Trophoblast cell (in vitro differentiated cells and primary cell): ENCODE results near the gene FAM167B.
"Not testable (repeated sequence)": the region's sequence is repeated elsewhere in the genome, so short reads cannot be mapped to it uniquely, and the experiment has no call there.

ENCODE experiments used
- DNase-seq, 2 donors: peaks; one replicate each; pipeline ENCODE4 v3.0.0-alpha.2; 2016
- H2AFZ ChIP-seq: 2 replicates; pipeline ENCODE4 v1.6.1; 2013; ENCODE audit warnings: low read length, moderate library complexity, mild to moderate bottlenecking; ENCODE audit not compliant: insufficient read depth, poor library complexity
- H2AK5ac ChIP-seq: 2 replicates; pipeline ENCODE4 v1.6.1; 2013; ENCODE audit warnings: mild to moderate bottlenecking, low read length
- H2BK120ac ChIP-seq: 2 replicates; pipeline ENCODE4 v1.6.1; 2013; ENCODE audit warnings: low read length, mild to moderate bottlenecking, moderate library complexity; ENCODE audit not compliant: insufficient read depth, poor library complexity
- H2BK12ac ChIP-seq: 2 replicates; pipeline ENCODE4 v1.6.1; 2013; ENCODE audit warnings: mild to moderate bottlenecking, low read length, moderate library complexity
- H2BK5ac ChIP-seq: 2 replicates; pipeline ENCODE4 v1.6.1; 2013; ENCODE audit warnings: low read length, low read depth, moderate library complexity, mild to moderate bottlenecking; ENCODE audit not compliant: poor library complexity
- H3K14ac ChIP-seq: 2 replicates; pipeline ENCODE4 v1.6.1; 2013; ENCODE audit warnings: mild to moderate bottlenecking, low read length
- H3K18ac ChIP-seq: 2 replicates; pipeline ENCODE4 v1.6.1; 2013; ENCODE audit warnings: mild to moderate bottlenecking, low read length
- H3K23ac ChIP-seq: 2 replicates; pipeline ENCODE4 v1.6.1; 2013; ENCODE audit warnings: low read length
- H3K27ac ChIP-seq: 2 replicates; pipeline ENCODE4 v1.5.1; 2013; ENCODE audit warnings: low read depth, mild to moderate bottlenecking, inconsistent platforms, low read length, moderate library complexity
- H3K27me3 ChIP-seq: 2 replicates; pipeline ENCODE4 v1.6.1; 2013; ENCODE audit warnings: inconsistent platforms, mild to moderate bottlenecking, low read length, moderate library complexity; ENCODE audit not compliant: insufficient read depth
- H3K36me3 ChIP-seq, 2 experiments: 1 replicate in 1 of 2; 2 replicates in 1 of 2; pipeline ENCODE4 v1.6.1; 2013; ENCODE audit warnings: low read length in 2 of 2, mild to moderate bottlenecking in 2 of 2, moderate library complexity in 1 of 2; ENCODE audit not compliant: insufficient read depth in 2 of 2, control insufficient read depth in 1 of 2
- H3K4ac ChIP-seq: 2 replicates; pipeline ENCODE4 v1.6.1; 2013; ENCODE audit warnings: low read depth, mild to moderate bottlenecking, low read length, moderate library complexity
- H3K4me1 ChIP-seq, 2 experiments: 1 replicate in 1 of 2; 2 replicates in 1 of 2; pipeline ENCODE4 v1.6.1; 2013; ENCODE audit warnings: low read length in 2 of 2, mild to moderate bottlenecking in 2 of 2, moderate library complexity in 1 of 2; ENCODE audit not compliant: insufficient read depth in 2 of 2, control insufficient read depth in 1 of 2
- H3K4me2 ChIP-seq: 2 replicates; pipeline ENCODE4 v1.6.1; 2013; ENCODE audit warnings: inconsistent platforms, mild to moderate bottlenecking, low read length, moderate library complexity
- H3K4me3 ChIP-seq: 2 replicates; pipeline ENCODE4 v1.5.1; 2013; ENCODE audit warnings: mild to moderate bottlenecking, low read depth, low read length, inconsistent platforms
- H3K79me1 ChIP-seq: one replicate; pipeline ENCODE4 v1.6.1; 2013; ENCODE audit warnings: low read length
- H3K79me2 ChIP-seq: 2 replicates; pipeline ENCODE4 v1.6.1; 2013; ENCODE audit warnings: low read length, mild to moderate bottlenecking; ENCODE audit not compliant: control insufficient read depth, insufficient read depth, poor library complexity
- H3K9ac ChIP-seq: 2 replicates; pipeline ENCODE4 v1.6.1; 2013; ENCODE audit warnings: mild to moderate bottlenecking, low read length
- H3K9me3 ChIP-seq: 2 replicates; pipeline ENCODE4 v1.6.1; 2013; ENCODE audit warnings: low read depth, mild to moderate bottlenecking, control low read depth, inconsistent platforms, low read length; ENCODE audit not compliant: insufficient read depth
- H4K12ac ChIP-seq: 2 replicates; pipeline ENCODE4 v1.6.1; 2013; ENCODE audit warnings: low read depth, mild to moderate bottlenecking, low read length, moderate library complexity
- H4K8ac ChIP-seq: 2 replicates; pipeline ENCODE4 v1.6.1; 2013; ENCODE audit warnings: low read depth, mild to moderate bottlenecking, low read length, moderate library complexity
- H4K91ac ChIP-seq: one replicate; pipeline ENCODE4 v1.6.1; 2013; ENCODE audit warnings: low read depth, mild to moderate bottlenecking, low read length, moderate library complexity
- WGBS: extraction: QIAGEN DNeasy Blood & Tissue Kit; methylation state at CpG from one replicate; pipeline ENCODE4 v1.1.7; 2013; ENCODE audit warnings: missing lambda C conversion rate; ENCODE audit not compliant: insufficient read length, insufficient coverage; ENCODE audit errors: extremely low coverage; 5-methylcytosine and 5-hydroxymethylcytosine counted together

The FAM167B gene

DNA sequence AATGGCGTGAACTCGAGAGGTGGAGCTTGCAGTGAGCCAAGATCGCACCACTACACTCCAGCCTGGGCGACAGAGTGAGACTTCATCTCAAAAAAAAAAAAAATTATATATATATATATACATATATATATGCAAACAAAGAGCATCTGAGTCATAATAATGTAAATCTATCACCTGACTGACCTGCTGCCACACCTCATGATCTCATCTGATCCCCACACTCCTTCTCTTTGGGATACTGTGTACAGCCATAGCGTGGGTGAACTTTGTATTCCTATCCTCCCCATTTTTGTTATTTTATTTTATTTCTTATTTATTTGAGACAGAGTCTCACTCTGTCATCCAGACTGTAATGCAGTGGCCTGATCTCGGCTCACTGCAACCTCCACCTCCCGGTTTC lies 42.2 kb downstream of the FAM167B start:
- Histone ChIP-seq H3K4me1 (peaks cover 3 to 4% of the 10 kb centered on the region in 2 experiments), H2AFZ (no peak overlapping the region), H3K27me3 (no peaks in the 10 kb centered on the region), H3K9ac (no peak overlapping the region), H4K12ac (no peak overlapping the region), H3K23ac (no peak overlapping the region), H3K27ac (no peak overlapping the region), H3K79me2 (peaks cover 11% of the 10 kb centered on the region), H4K91ac (no peak overlapping the region), H3K18ac (no peak overlapping the region), H2AK5ac (no peak overlapping the region), H3K4me3 (no peak overlapping the region), H3K4me2 (no peak overlapping the region), H3K9me3 (no peaks in the 10 kb centered on the region), H2BK5ac (no peak overlapping the region), H3K14ac (no peak overlapping the region), H3K36me3 (no peaks in the 10 kb centered on the region), H2BK12ac (no peak overlapping the region), H3K79me1 (peaks cover 7% of the 10 kb centered on the region), H4K8ac (no peak overlapping the region), H2BK120ac (no peak overlapping the region), H3K4ac (no peak overlapping the region)
- DNase-seq: no peak
- no CpG with 5 or more reads among the region's 7 CpGs for WGBS

GRCh38 chr1:32291145-32291707 lies 44.2 kb downstream of the FAM167B start:
- Histone ChIP-seq H3K4me2 (peak overlapping the region; percentile 69), H2BK12ac (no peak overlapping the region), H2AK5ac (no peak overlapping the region), H4K12ac (peak overlapping the region; percentile 87), H3K79me2 (peaks cover 11% of the 10 kb centered on the region), H3K27ac (no peak overlapping the region), H3K4ac (no peak overlapping the region), H3K79me1 (peaks cover 7% of the 10 kb centered on the region), H3K4me3 (no peak overlapping the region), H3K36me3 (no peaks in the 10 kb centered on the region), H3K9ac (no peak overlapping the region), H3K23ac (no peak overlapping the region), H2AFZ (peak overlapping the region; percentile 96), H3K4me1 (peaks cover 3 to 4% of the 10 kb centered on the region in 2 experiments), H2BK5ac (no peak overlapping the region), H3K27me3 (no peaks in the 10 kb centered on the region), H2BK120ac (peak overlapping the region; percentile 84), H3K9me3 (no peaks in the 10 kb centered on the region), H4K91ac (peak overlapping the region; percentile 45), H4K8ac (peak overlapping the region; percentile 86), H3K14ac (peak overlapping the region; percentile 66), H3K18ac (no peak overlapping the region)
- no CpG with 5 or more reads among the region's 10 CpGs for WGBS
- DNase-seq: peak in 1 of 2 donors; percentile 28

- Histone ChIP-seq H3K4me1 (peaks cover 3 to 4% of the 10 kb centered on the region in 2 experiments), H3K14ac (peak within 1 kb of the TSS; percentile 82), H3K9me3 (no peaks in the 10 kb centered on the region), H4K91ac (peak within 1 kb of the TSS; percentile 78), H3K36me3 (no peaks in the 10 kb centered on the region), H2BK12ac (no peak within 1 kb of the TSS), H4K8ac (peak within 1 kb of the TSS; percentile 86), H3K18ac (peak within 1 kb of the TSS; percentile 98), H3K79me1 (peaks cover 7% of the 10 kb centered on the region), H3K23ac (no peak within 1 kb of the TSS), H2AFZ (peak within 1 kb of the TSS; percentile 96), H3K27ac (peak within 1 kb of the TSS; percentile 19), H3K9ac (peak within 1 kb of the TSS; percentile 68), H2AK5ac (peak within 1 kb of the TSS; percentile 22), H2BK120ac (peak within 1 kb of the TSS; percentile 84), H3K27me3 (no peaks in the 10 kb centered on the region), H2BK5ac (peak within 1 kb of the TSS; percentile 58), H3K4ac (peak within 1 kb of the TSS; percentile 75), H4K12ac (peak within 1 kb of the TSS; percentile 87), H3K4me2 (peak within 1 kb of the TSS; percentile 69), H3K79me2 (peaks cover 11% of the 10 kb centered on the region), H3K4me3 (peak within 1 kb of the TSS; percentile 97)
- DNase-seq: peak; percentile 95 to 97
- WGBS: no CpG with 5 or more reads among the region's 67 CpGs
These were observed 44.9 kb downstream of the FAM167B start, which contains the start of gene HDAC1 for GRCh38 chr1:32291708-32292538. TSS of gene HDAC1 (plus strand) at chr1:32292083. CDS start at chr1:32292170, 87 bp downstream.

DNA sequence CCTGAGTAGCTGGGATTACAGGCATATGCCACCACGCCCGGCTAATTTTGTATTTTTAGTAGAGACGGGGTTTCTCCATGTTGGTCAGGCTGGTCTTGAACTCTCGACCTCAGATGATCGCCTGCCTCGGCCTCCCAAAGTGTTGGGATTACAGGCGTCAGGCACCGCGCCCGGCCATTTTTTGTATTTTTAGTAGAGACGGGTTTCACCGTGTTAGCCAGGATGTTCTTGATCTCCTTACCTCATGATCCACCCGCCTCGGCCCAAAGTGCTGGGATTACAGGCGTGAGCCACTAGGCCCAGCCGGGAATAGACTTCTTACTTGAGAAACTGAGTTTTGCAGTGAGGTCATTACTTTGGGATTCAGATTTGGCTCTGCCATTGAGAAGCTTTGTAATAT lies 51.2 kb downstream of the FAM167B start:
- H2BK5ac ChIP-seq, H4K91ac ChIP-seq, H3K79me2 ChIP-seq, H3K9ac ChIP-seq, DNase-seq, H3K4me2 ChIP-seq, H2AFZ ChIP-seq, H3K27me3 ChIP-seq, H3K27ac ChIP-seq, H2AK5ac ChIP-seq, H4K12ac ChIP-seq, H3K4me3 ChIP-seq, H3K4ac ChIP-seq, H3K14ac ChIP-seq, H3K4me1 ChIP-seq, H3K36me3 ChIP-seq, H3K79me1 ChIP-seq, H2BK120ac ChIP-seq, H3K23ac ChIP-seq, H3K18ac ChIP-seq, H2BK12ac ChIP-seq, H3K9me3 ChIP-seq, H4K8ac ChIP-seq: not testable (repeated sequence)
- no CpG with 5 or more reads among the region's 16 CpGs for WGBS
